Adrenal gland (tissue), 5 donors: ENCODE measurements around the gene AGFG1.
"Not testable (repeated sequence)": the region's sequence is repeated elsewhere in the genome, so short reads cannot be mapped to it uniquely, and the experiment has no call there.

ENCODE experiments used
- POLR2A ChIP-seq, 2 donors: fragments of 450-650 bp; IDR thresholded peaks; one replicate each; pipeline ENCODE4 v1.6.1; 2017; ENCODE audit warnings: antibody characterized with exemption in 2 of 2, mild to moderate bottlenecking in 2 of 2, moderate library complexity in 1 of 2
- TF ChIP-seq, protein P1 (sequence below), 6 experiments: fragments of 450-650 bp in 4 of 6; fragments of 200-600 bp in 2 of 6; sonication (generic) in 1 of 6; IDR thresholded peaks; 1 replicate in 5 of 6; 2 replicates in 1 of 6; pipeline versions ENCODE4 v1.5.1 to v1.8.0; 2016 to 2021; ENCODE audit warnings: antibody characterized with exemption in 6 of 6, mild to moderate bottlenecking in 2 of 6, moderate library complexity in 1 of 6
- donor health status: DM: no; HTN: no; CAD: no.

- TF ChIP-seq, protein P1, sequence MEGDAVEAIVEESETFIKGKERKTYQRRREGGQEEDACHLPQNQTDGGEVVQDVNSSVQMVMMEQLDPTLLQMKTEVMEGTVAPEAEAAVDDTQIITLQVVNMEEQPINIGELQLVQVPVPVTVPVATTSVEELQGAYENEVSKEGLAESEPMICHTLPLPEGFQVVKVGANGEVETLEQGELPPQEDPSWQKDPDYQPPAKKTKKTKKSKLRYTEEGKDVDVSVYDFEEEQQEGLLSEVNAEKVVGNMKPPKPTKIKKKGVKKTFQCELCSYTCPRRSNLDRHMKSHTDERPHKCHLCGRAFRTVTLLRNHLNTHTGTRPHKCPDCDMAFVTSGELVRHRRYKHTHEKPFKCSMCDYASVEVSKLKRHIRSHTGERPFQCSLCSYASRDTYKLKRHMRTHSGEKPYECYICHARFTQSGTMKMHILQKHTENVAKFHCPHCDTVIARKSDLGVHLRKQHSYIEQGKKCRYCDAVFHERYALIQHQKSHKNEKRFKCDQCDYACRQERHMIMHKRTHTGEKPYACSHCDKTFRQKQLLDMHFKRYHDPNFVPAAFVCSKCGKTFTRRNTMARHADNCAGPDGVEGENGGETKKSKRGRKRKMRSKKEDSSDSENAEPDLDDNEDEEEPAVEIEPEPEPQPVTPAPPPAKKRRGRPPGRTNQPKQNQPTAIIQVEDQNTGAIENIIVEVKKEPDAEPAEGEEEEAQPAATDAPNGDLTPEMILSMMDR (IDR thresholded peaks at IDR 0.05): not testable (repeated sequence)
- not testable (repeated sequence) for TF ChIP-seq POLR2A (IDR thresholded peaks at IDR 0.05)
Observed at GRCh38 chr2:227540352-227540751, 68.4 kb downstream of the AGFG1 start.
